EH (cell line): ENCODE results near the gene TRAIP.
"Not testable (repeated sequence)": the region's sequence is repeated elsewhere in the genome, so short reads cannot be mapped to it uniquely, and the experiment has no call there.

ENCODE experiments used
- DNase-seq: peaks from one replicate; pipeline ENCODE4 v3.0.0-alpha.2; 2015; ENCODE audit warnings: low read depth

Gene TRAIP

DNA sequence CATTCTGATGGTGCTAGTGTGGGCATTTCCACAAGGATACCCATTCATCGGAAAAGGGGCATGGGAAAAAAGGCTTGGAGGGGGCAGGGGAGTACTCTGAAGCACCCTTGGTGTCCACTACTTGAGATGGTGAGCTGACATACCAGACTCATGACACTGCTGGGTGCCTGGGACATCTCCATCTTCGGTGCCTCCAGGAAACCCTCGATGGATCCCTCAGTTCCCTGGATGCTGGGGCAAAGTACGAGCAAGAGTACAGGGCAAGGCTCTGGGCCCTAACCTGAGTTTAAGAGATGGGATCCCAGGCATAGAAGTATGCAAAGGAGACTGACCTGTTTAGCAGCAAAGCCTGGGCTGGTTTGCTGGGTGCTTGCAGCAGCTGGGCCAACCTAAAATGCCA, 64.8 kb downstream of the TRAIP start:
- DNase-seq, result peak; percentile 37

DNA sequence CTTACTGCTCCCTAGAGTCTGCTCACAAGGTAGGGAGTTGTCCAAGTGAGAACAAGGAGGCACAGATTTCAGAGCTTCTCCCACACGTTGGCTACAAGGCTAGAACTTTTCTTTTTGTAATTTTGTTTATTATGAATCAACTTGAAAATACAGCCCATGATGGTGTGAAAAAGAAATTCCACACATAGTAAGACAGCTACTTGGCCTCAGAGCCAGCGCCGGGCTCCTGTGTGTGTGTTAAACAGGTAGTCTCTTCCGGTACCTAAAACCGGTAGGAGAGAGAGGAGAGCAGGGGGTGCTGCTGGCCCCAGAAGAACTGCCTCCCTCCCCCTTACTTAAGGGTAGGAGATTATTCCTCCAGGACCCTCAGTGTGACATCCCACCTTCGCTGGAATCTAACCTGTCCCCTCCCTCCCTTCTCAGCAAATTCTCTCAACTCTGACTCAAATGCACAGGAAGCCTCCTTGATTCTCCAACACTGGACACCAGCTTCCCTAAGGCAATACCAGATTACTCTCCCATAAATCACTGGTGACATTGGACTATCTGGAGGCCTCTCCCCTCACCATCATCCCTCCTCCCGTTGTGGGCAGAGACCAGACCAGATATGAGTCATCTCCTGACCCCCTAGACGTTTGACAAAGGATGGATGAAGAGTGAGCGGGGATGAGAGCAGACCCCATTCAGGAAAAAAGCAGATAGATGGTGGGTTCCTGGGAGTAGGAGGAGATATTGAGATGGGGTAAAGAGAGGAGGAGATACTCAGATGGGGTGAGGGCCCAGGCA, 65.5 kb downstream of the TRAIP start:
- peak; percentile 79 for DNase-seq

DNA sequence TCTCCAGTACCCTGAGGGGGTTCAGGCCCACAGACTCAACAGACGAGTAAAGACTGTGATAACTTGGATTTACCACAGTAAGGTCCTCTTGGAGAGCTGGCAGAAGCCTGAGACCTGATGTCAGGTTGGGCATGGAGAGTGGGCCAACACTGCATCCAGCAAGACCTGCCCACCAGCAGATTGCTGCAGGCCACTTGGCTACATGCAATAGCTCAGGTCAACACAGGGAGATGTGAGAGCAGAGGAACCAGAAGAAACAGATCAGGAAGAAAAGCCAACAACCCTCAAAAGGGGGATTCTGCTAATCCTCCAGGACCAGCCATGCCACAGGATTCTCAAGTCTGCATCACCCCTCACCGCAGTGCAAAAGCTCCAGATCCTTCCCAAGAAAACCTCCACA, 68.3 kb downstream of the TRAIP start:
- no peak for DNase-seq

- no peak for DNase-seq
Measured at GRCh38 chr3:49787536-49787935, 68.8 kb downstream of the TRAIP start.

GRCh38 chr3:49787182-49787464, 69.2 kb downstream of the TRAIP start:
- no peak for DNase-seq

GRCh38 chr3:49786357-49787181, 69.8 kb downstream of the TRAIP start, which contains the start of gene IP6K1:
IP6K1 (minus strand) TSS chr3:49786542; CDS start chr3:49748040, 38,502 bp downstream.
- DNase-seq, result peak; percentile 100

DNA sequence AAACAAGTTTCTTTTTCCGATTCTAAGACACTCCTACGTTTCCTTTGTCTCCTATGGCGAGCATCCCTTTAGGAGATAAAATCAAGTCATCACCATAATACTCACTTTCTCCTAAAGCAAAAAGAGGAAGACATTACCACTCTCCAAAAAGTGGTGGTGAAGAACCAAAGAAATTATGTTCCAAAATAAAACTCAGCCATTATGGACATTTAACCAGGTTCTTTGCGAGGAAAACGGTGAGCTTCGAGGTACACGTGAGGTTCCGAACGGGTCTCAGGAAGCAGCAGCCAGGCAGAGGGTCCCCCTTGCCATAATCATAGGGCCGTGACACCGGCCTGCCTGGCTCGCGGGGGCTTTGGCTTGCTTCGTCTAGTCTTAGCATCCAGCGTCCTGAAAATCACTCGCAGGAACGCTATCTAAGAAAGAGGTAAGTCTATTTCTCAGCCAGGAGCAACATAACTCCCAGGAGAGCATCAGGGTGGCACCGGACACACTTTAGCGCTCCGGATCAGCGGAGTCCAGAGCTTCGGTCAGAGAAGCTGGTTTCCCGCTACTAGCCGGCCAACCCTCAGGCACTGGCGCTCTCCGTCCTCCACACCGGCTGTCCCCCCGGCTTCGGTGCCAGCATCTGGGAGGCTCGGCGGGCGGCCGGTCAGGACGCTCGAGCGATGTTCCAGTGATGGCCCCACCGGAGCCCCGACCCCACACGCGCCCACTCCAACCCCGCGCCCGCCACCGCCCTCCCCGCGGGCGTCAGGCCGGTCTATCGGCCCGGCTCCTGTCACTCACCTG, 70.6 kb downstream of the TRAIP start:
- peak; percentile 59 for DNase-seq

- not testable (repeated sequence) for DNase-seq
Measured at GRCh38 chr3:49782277-49782676, 74.1 kb downstream of the TRAIP start.

DNA sequence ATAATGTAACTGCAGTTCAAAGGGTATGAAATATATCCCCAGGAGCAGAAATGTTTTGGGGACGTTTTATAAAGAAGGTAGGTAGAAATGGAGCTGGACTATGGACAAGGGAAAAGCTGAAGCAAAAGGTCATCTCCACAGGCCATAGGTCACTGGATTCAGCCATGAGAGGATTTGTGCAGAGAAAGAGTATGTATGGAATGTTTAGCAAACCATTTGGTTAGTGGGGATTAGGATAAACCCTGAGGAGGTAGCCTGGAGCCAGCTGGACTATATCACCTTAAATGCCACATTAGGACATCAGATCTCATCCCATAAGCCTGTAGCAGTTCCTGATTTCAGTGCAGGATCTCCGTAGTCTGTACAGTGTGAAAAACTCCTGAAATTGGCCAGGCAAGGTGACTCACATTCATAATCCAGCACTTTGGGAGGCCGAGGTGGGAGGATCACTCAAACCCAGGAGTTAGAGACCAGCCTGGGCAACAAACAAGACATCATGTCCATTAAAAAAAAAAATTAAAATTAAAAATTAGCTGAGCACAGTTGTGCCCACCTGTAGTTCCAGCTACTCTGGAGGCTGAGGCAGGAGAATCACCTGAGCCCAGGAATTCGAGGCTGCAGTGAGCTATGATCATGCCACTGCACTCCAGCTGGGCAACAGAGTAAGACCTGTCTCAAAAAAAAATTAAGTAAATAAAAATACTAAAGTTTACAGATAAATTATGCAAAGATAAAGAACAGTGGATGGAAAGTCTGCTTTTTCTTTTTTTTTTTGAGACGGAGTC, 74.8 kb downstream of the TRAIP start:
- DNase-seq, result no peak

DNA sequence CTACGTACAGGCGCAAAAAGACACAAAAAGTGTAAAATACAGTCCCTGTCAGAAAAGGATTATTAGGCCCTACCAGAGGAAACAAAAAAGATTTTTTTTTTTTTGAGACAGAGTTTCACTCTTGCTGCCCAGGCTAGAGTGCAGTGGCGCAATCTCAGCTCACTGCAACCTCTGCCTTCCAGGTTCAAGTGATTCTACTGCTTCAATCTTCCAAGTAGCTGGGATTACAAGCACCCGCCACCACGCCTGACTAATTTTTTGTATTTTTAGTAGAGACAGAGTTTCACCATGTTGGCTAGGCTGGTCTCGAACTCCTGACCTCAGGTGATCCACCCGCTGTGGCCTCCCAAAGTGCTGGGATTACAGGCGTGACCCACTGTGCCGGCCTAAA, 75.4 kb downstream of the TRAIP start:
- DNase-seq, result not testable (repeated sequence)

GRCh38 chr3:49780080-49780974, 76.0 kb downstream of the TRAIP start:
- DNase-seq, result no peak

DNA sequence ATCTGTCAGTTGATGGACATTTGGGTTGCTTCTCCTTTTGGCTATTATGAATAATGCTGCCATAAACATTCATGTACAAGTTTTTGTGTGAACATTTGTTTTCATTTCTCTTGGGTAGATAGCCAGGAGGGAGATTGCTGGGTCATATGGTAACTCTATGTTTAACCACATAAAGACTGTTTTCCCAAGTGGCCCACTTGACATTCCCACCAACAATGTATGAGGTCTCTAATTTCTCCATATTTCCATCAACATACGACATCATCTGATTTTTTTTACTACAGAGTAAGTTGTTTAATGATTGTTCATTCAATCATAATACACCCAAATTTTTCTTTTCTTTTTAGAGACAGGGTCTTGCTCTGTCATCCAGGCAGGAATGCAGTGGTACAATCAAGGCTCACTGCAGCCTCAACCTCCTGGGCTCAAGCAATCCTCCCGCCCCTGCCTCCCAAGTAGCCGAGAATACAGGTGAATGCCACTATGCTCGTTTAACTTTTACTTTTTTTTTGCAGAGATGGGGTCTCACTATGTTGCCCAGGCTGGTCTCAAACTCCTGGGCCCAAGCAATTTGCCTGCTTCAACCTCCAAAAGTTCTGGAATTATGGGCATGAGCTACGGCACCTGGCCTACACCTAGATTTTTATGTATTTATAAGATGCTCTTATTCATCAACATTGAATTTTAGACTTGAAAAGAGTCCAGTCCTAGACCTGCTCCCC, 76.8 kb downstream of the TRAIP start:
- no peak for DNase-seq
